Measurements from ENCODE around the gene PARVB. TPM values are rescaled to one million over a fixed set of nuclear protein-coding genes. Genes with fewer than 3 reads are reported as not detected.

The PARVB gene
- total and polyA plus RNA-seq, 12 donors: 46.7 to 201 (median 91.2) TPM

- DNase-seq: no peak
- H3K4me3 ChIP-seq: no peak overlapping the region
- TF ChIP-seq, protein P1, sequence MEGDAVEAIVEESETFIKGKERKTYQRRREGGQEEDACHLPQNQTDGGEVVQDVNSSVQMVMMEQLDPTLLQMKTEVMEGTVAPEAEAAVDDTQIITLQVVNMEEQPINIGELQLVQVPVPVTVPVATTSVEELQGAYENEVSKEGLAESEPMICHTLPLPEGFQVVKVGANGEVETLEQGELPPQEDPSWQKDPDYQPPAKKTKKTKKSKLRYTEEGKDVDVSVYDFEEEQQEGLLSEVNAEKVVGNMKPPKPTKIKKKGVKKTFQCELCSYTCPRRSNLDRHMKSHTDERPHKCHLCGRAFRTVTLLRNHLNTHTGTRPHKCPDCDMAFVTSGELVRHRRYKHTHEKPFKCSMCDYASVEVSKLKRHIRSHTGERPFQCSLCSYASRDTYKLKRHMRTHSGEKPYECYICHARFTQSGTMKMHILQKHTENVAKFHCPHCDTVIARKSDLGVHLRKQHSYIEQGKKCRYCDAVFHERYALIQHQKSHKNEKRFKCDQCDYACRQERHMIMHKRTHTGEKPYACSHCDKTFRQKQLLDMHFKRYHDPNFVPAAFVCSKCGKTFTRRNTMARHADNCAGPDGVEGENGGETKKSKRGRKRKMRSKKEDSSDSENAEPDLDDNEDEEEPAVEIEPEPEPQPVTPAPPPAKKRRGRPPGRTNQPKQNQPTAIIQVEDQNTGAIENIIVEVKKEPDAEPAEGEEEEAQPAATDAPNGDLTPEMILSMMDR (IDR thresholded peaks at IDR 0.05): peak in 2 of 9 donors; percentile 3 to 6
- intact Hi-C loops (cut with DNase I): no loop called here
- H3K27ac ChIP-seq: no peak overlapping the region
- H3K4me1 ChIP-seq: peaks cover 0 to 25% (median 12%) of the 10 kb centered on the region in 9 donors
- peaks cover 0 to 17% (median 0%) of the 10 kb centered on the region in 9 donors for H3K36me3 ChIP-seq
- H3K27me3 ChIP-seq: no peaks in the 10 kb centered on the region
- 87 to 90% methylated on average over 7 of the region's 7 CpGs for WGBS, 2 donors
- no peak for ATAC-seq
- H3K9me3 ChIP-seq: peaks cover 0 to 5% (median 0%) of the 10 kb centered on the region in 11 donors
These were observed 20.0 kb upstream of the PARVB start for GRCh38 chr22:44004104-44004460.

- Histone ChIP-seq H3K27ac (no peak overlapping the region), H3K9me3 (peaks cover 0 to 5% (median 0%) of the 10 kb centered on the region in 11 donors), H3K4me1 (peaks cover 0 to 20% (median 9%) of the 10 kb centered on the region in 9 donors), H3K4me3 (no peak overlapping the region), H3K36me3 (peaks cover 0 to 4% (median 0%) of the 10 kb centered on the region in 9 donors), H3K27me3 (no peaks in the 10 kb centered on the region)
- TF ChIP-seq, protein P1 (IDR thresholded peaks at IDR 0.05): no peak
- DNase-seq: no peak
- intact Hi-C loops (cut with DNase I): no loop called here
- ATAC-seq: no peak
- 94 to 96% methylated on average over 4 of the region's 4 CpGs for WGBS, 2 donors
These were observed 18.6 kb upstream of the PARVB start for GRCh38 chr22:44005524-44005923.

GRCh38 chr22:44012162-44012561, 11.9 kb upstream of the PARVB start:
- ATAC-seq: peak in 4 of 8 donors; percentile 14 to 55 (median 52)
- intact Hi-C loops (cut with DNase I): loop anchor here in 1 of 10 donors (10.0 kb wide), 1 partner anchor 473 kb away; no protein-coding TSS in a partner anchor
- no peak for DNase-seq
- Histone ChIP-seq H3K36me3 (no peaks in the 10 kb centered on the region), H3K9me3 (no peaks in the 10 kb centered on the region), H3K27ac (peak overlapping the region in 2 of 10 donors; percentile 26 to 72), H3K4me1 (peaks cover 0 to 11% (median 0%) of the 10 kb centered on the region in 9 donors), H3K4me3 (no peak overlapping the region), H3K27me3 (no peaks in the 10 kb centered on the region)
- TF ChIP-seq, protein P1 (IDR thresholded peaks at IDR 0.05): no peak
- WGBS, 2 donors: 77 to 84% methylated on average over 5 of the region's 5 CpGs

DNA sequence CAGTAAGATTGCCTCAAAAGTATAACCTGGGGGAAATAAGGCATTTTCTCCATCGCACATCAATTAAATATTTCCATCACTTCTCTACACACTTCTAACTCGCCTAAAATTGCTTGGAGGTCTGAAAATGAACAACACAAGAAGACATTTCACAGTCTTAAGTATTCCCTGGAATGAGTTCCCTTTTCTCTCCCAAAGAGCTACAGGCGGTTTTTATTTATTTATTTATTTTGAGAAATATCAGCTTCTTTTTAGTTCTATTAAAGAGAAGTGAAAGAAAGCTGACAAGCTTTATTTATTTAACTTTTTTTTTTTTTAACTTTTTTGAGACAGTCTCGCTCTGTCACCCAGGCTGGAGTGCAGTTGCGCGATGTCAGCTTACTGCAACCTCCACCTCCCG, 11.5 kb upstream of the PARVB start:
- WGBS, 2 donors: 93 to 97% methylated on average over 7 of the region's 7 CpGs
- Histone ChIP-seq H3K4me1 (peaks cover 0 to 11% (median 0%) of the 10 kb centered on the region in 9 donors), H3K27ac (peak overlapping the region in 2 of 10 donors; percentile 26 to 72), H3K36me3 (no peaks in the 10 kb centered on the region), H3K9me3 (no peaks in the 10 kb centered on the region), H3K27me3 (no peaks in the 10 kb centered on the region), H3K4me3 (no peak overlapping the region)
- DNase-seq: no peak
- TF ChIP-seq, protein P1 (IDR thresholded peaks at IDR 0.05): no peak
- intact Hi-C loops (cut with DNase I): loop anchor here in 1 of 10 donors (10.0 kb wide), 1 partner anchor 472 kb away; no protein-coding TSS in a partner anchor
- peak in 1 of 8 donors; percentile 28 for ATAC-seq

All from heart right ventricle (tissue), 16 donors.